ENCODE measurements around the gene PAQR7. TPM values are rescaled to one million over a fixed set of nuclear protein-coding genes. Genes with fewer than 3 reads are reported as not detected.
"Not testable (repeated sequence)": the region's sequence is repeated elsewhere in the genome, so short reads cannot be mapped to it uniquely, and the experiment has no call there.

PAQR7 gene
- total RNA-seq, 1 experiment from 2014 or later: 14.1 TPM

GRCh38 chr1:25864434-25864833 lies 11.1 kb downstream of the PAQR7 start:
- in situ Hi-C loops (cut with HindIII; ENCODE audit: low pct_unique_long_range_greater_than_20kb, low sequenced_read_pairs): no loop called here
- no peak for DNase-seq (ENCODE audit: low read depth)

- in situ Hi-C loops (cut with HindIII; ENCODE audit: low pct_unique_long_range_greater_than_20kb, low sequenced_read_pairs): no loop called here
- DNase-seq (ENCODE audit: low read depth): no peak
These were observed 11.8 kb downstream of the PAQR7 start for GRCh38 chr1:25863486-25864262.

- in situ Hi-C loops (cut with HindIII; ENCODE audit: low pct_unique_long_range_greater_than_20kb, low sequenced_read_pairs): no loop called here
- no peak for DNase-seq (ENCODE audit: low read depth)
These were observed 12.6 kb downstream of the PAQR7 start for GRCh38 chr1:25862785-25863485.

GRCh38 chr1:25861316-25862286 lies 13.9 kb downstream of the PAQR7 start:
- in situ Hi-C loops (cut with HindIII; ENCODE audit: low pct_unique_long_range_greater_than_20kb, low sequenced_read_pairs): no loop called here
- DNase-seq (ENCODE audit: low read depth): no peak

GRCh38 chr1:25858906-25859789 lies 16.4 kb downstream of the PAQR7 start, which contains the start of gene AUNIP:
TSS of gene AUNIP (minus strand) at chr1:25859457. CDS start at chr1:25859357, 100 bp downstream.
- peak; percentile 84 for DNase-seq (ENCODE audit: low read depth)
- in situ Hi-C loops (cut with HindIII; ENCODE audit: low pct_unique_long_range_greater_than_20kb, low sequenced_read_pairs): no loop called here

- in situ Hi-C loops (cut with HindIII; ENCODE audit: low pct_unique_long_range_greater_than_20kb, low sequenced_read_pairs): no loop called here
- DNase-seq (ENCODE audit: low read depth): no peak
These were observed 17.0 kb downstream of the PAQR7 start for GRCh38 chr1:25858494-25858893.

- in situ Hi-C loops (cut with HindIII; ENCODE audit: low pct_unique_long_range_greater_than_20kb, low sequenced_read_pairs): no loop called here
- no peak for DNase-seq (ENCODE audit: low read depth)
These were observed 18.7 kb downstream of the PAQR7 start for GRCh38 chr1:25856856-25857255.

- no peak for DNase-seq (ENCODE audit: low read depth)
- in situ Hi-C loops (cut with HindIII; ENCODE audit: low pct_unique_long_range_greater_than_20kb, low sequenced_read_pairs): no loop called here
These were observed 21.0 kb downstream of the PAQR7 start for GRCh38 chr1:25854554-25854953.

- no peak for DNase-seq (ENCODE audit: low read depth)
- in situ Hi-C loops (cut with HindIII; ENCODE audit: low pct_unique_long_range_greater_than_20kb, low sequenced_read_pairs): no loop called here
These were observed 27.0 kb downstream of the PAQR7 start for GRCh38 chr1:25848531-25848930.

- no peak for DNase-seq (ENCODE audit: low read depth)
- in situ Hi-C loops (cut with HindIII; ENCODE audit: low pct_unique_long_range_greater_than_20kb, low sequenced_read_pairs): no loop called here
These were observed 27.6 kb downstream of the PAQR7 start for GRCh38 chr1:25847929-25848328.

- in situ Hi-C loops (cut with HindIII; ENCODE audit: low pct_unique_long_range_greater_than_20kb, low sequenced_read_pairs): no loop called here
- no peak for DNase-seq (ENCODE audit: low read depth)
These were observed 29.8 kb downstream of the PAQR7 start for GRCh38 chr1:25845664-25846063.

GRCh38 chr1:25844536-25845337 lies 30.8 kb downstream of the PAQR7 start:
- in situ Hi-C loops (cut with HindIII; ENCODE audit: low pct_unique_long_range_greater_than_20kb, low sequenced_read_pairs): no loop called here
- peak; percentile 62 for DNase-seq (ENCODE audit: low read depth)

GRCh38 chr1:25843483-25843882 lies 32.0 kb downstream of the PAQR7 start:
- in situ Hi-C loops (cut with HindIII; ENCODE audit: low pct_unique_long_range_greater_than_20kb, low sequenced_read_pairs): no loop called here
- DNase-seq (ENCODE audit: low read depth): no peak

- DNase-seq (ENCODE audit: low read depth); in situ Hi-C loops (cut with HindIII; ENCODE audit: low pct_unique_long_range_greater_than_20kb, low sequenced_read_pairs): not testable (repeated sequence)
These were observed 35.7 kb downstream of the PAQR7 start for GRCh38 chr1:25839808-25840207.

- in situ Hi-C loops (cut with HindIII; ENCODE audit: low pct_unique_long_range_greater_than_20kb, low sequenced_read_pairs): no loop called here
- DNase-seq (ENCODE audit: low read depth): peak; percentile 27
These were observed 38.1 kb downstream of the PAQR7 start for GRCh38 chr1:25837262-25837875.

- DNase-seq (ENCODE audit: low read depth): no peak
- in situ Hi-C loops (cut with HindIII; ENCODE audit: low pct_unique_long_range_greater_than_20kb, low sequenced_read_pairs): no loop called here
These were observed 38.8 kb downstream of the PAQR7 start for GRCh38 chr1:25836695-25837094.

- DNase-seq (ENCODE audit: low read depth): no peak
- in situ Hi-C loops (cut with HindIII; ENCODE audit: low pct_unique_long_range_greater_than_20kb, low sequenced_read_pairs): no loop called here
These were observed 40.6 kb downstream of the PAQR7 start for GRCh38 chr1:25834894-25835293.
